Liver (tissue), 9 donors: ENCODE results near the gene NDUFB11. TPM values are rescaled to one million over a fixed set of nuclear protein-coding genes. Genes with fewer than 3 reads are reported as not detected.

ENCODE experiments used
- DNase-seq: peaks from one replicate; pipeline ENCODE4 v3.0.0-alpha.2; 2017; ENCODE audit warnings: low spot score
- H3K27ac ChIP-seq, 2 donors: one replicate each; pipeline ENCODE4 v1.7.0; 2013; ENCODE audit warnings: inconsistent platforms in 2 of 2, low read length in 2 of 2, control low read depth in 1 of 2, low read depth in 1 of 2, mild to moderate bottlenecking in 1 of 2
- H3K27me3 ChIP-seq, 4 donors: one replicate each; pipeline versions ENCODE4 v1.6.1 to v1.7.0; 2013; ENCODE audit warnings: low read length in 3 of 4, inconsistent platforms in 1 of 4, mild to moderate bottlenecking in 1 of 4, moderate library complexity in 1 of 4; ENCODE audit not compliant: control insufficient read depth in 4 of 4, insufficient read depth in 4 of 4
- H3K36me3 ChIP-seq, 4 donors: one replicate each; pipeline versions ENCODE4 v1.6.1 to v1.7.0; 2013; ENCODE audit warnings: low read length in 3 of 4, mild to moderate bottlenecking in 3 of 4, low read depth in 1 of 4, moderate library complexity in 1 of 4; ENCODE audit not compliant: control insufficient read depth in 4 of 4, insufficient read depth in 3 of 4
- H3K4me1 ChIP-seq, 4 donors: one replicate each; pipeline versions ENCODE4 v1.6.1 to v1.7.0; 2013; ENCODE audit warnings: low read length in 3 of 4, mild to moderate bottlenecking in 3 of 4, moderate library complexity in 1 of 4; ENCODE audit not compliant: control insufficient read depth in 4 of 4, insufficient read depth in 4 of 4
- H3K4me3 ChIP-seq, 3 donors: one replicate each; pipeline versions ENCODE4 v1.6.1 to v1.7.0; 2013; ENCODE audit warnings: low read length in 3 of 3, control low read depth in 1 of 3, low read depth in 1 of 3, mild to moderate bottlenecking in 1 of 3
- H3K9ac ChIP-seq, 2 donors: one replicate each; pipeline ENCODE4 v1.7.0; 2013; ENCODE audit warnings: low read length in 2 of 2, mild to moderate bottlenecking in 2 of 2, moderate library complexity in 2 of 2, control low read depth in 1 of 2, low read depth in 1 of 2
- H3K9me3 ChIP-seq, 4 donors: one replicate each; pipeline versions ENCODE4 v1.6.1 to v1.7.0; 2013; ENCODE audit warnings: low read length in 3 of 4; ENCODE audit not compliant: control insufficient read depth in 4 of 4
- ATF3 ChIP-seq: IDR thresholded peaks from 2 replicates; pipeline ENCODE4 v1.6.1; 2016; ENCODE audit warnings: antibody characterized with exemption
- EGR1 ChIP-seq, 2 donors: IDR thresholded peaks; 2 replicates each; pipeline ENCODE4 v1.6.1; 2016 to 2018; ENCODE audit warnings: antibody characterized with exemption in 2 of 2, low read depth in 2 of 2
- FOXA1 ChIP-seq: IDR thresholded peaks from 2 replicates; pipeline ENCODE4 v1.6.1; 2016; ENCODE audit warnings: antibody characterized with exemption
- FOXA2 ChIP-seq: IDR thresholded peaks from 2 replicates; pipeline ENCODE4 v1.6.1; 2016; ENCODE audit warnings: antibody characterized with exemption
- GABPA ChIP-seq, 2 donors: IDR thresholded peaks in 1 of 2; conservative IDR thresholded peaks in 1 of 2; 2 replicates each; pipeline ENCODE4 v1.6.1; 2016; ENCODE audit warnings: antibody characterized with exemption in 2 of 2, mild to moderate bottlenecking in 1 of 2, moderate library complexity in 1 of 2
- HNF4A ChIP-seq, 2 donors: conservative IDR thresholded peaks; 2 replicates each; pipeline ENCODE4 v1.6.1; 2016; ENCODE audit warnings: antibody characterized with exemption in 2 of 2, mild to moderate bottlenecking in 2 of 2
- HNF4G ChIP-seq: IDR thresholded peaks from 2 replicates; pipeline ENCODE4 v1.6.1; 2016; ENCODE audit warnings: antibody characterized with exemption
- JUND ChIP-seq, 2 donors: IDR thresholded peaks; 2 replicates each; pipeline ENCODE4 v1.6.1; 2016; ENCODE audit warnings: antibody characterized with exemption in 2 of 2
- MAX ChIP-seq: IDR thresholded peaks from 2 replicates; pipeline ENCODE4 v1.6.1; 2016; ENCODE audit warnings: antibody characterized with exemption
- NR2F2 ChIP-seq: IDR thresholded peaks from 2 replicates; pipeline ENCODE4 v1.6.1; 2016; ENCODE audit warnings: antibody characterized with exemption
- REST ChIP-seq: IDR thresholded peaks from 2 replicates; pipeline ENCODE4 v1.6.1; 2016; ENCODE audit warnings: antibody characterized with exemption, mild to moderate bottlenecking
- RXRA ChIP-seq, 2 donors: IDR thresholded peaks; 2 replicates each; pipeline ENCODE4 v1.6.1; 2017 to 2018; ENCODE audit warnings: antibody characterized with exemption in 2 of 2, mild to moderate bottlenecking in 1 of 2
- SP1 ChIP-seq: IDR thresholded peaks from 2 replicates; pipeline ENCODE4 v1.6.1; 2018; ENCODE audit warnings: antibody characterized with exemption, mild to moderate bottlenecking
- TAF1 ChIP-seq: conservative IDR thresholded peaks from 2 replicates; pipeline ENCODE4 v1.6.1; 2016; ENCODE audit warnings: antibody characterized with exemption, mild to moderate bottlenecking
- YY1 ChIP-seq: IDR thresholded peaks from 2 replicates; pipeline ENCODE4 v1.6.1; 2016; ENCODE audit warnings: antibody characterized with exemption, mild to moderate bottlenecking
- WGBS: extraction: QIAGEN DNeasy Blood & Tissue Kit; methylation state at CpG from one replicate; pipeline ENCODE4 v1.1.7; 2013; 5-methylcytosine and 5-hydroxymethylcytosine counted together
- polyA plus RNA-seq, 2 donors: library from polyadenylated mRNA; stranded (reverse) in 1 of 2; unstranded in 1 of 2; fragments of 200-250 nt in 1 of 2; fragments of >200 nt in 1 of 2; fragmentation: Nextera tagmentation in 1 of 2; extraction: Ambion mirVana in 1 of 2; gene quantifications; one replicate each; pipeline versions ENCODE4 v1.2.1 to v1.2.3, GENCODE V29; 2013 to 2015
- total RNA-seq, 2 donors: library from RNA; depleted of rRNA; stranded (reverse); fragments of >200 nt; gene quantifications; one replicate each; pipeline ENCODE4 v1.2.3, GENCODE V29; 2014
- donor health status: healthy.
- donor health status: healthy.
- donor health status: healthy.
- donor health status: healthy.
- donor health status: healthy.

NDUFB11 gene
- total and polyA plus RNA-seq, 4 donors, result 23.6 to 127 (median 66.5) TPM

- TF ChIP-seq ATF3, result no peak
- no peak for TF ChIP-seq JUND (IDR thresholded peaks at IDR 0.05)
Observed at GRCh38 chrX:47146121-47146935, 1.8 kb upstream of the NDUFB11 start (continued).

- Histone ChIP-seq H3K27ac (peak overlapping the region; percentile 78 to 88), H3K27me3 (no peaks in the 10 kb centered on the region), H3K9ac (peak overlapping the region; percentile 48 to 68), H3K36me3 (peaks cover 0 to 8% (median 3%) of the 10 kb centered on the region in 4 donors), H3K4me1 (peaks cover 6 to 24% (median 17%) of the 10 kb centered on the region in 4 donors), H3K4me3 (peak overlapping the region; percentile 74 to 84 (median 75)), H3K9me3 (no peaks in the 10 kb centered on the region)
- WGBS, result 1% methylated on average over 39 of the region's 39 CpGs
- TF ChIP-seq HNF4G (no peak), YY1 (peak; percentile 7)
- DNase-seq, result no peak
Observed at GRCh38 chrX:47145395-47146120, 1.1 kb upstream of the NDUFB11 start.

GRCh38 chrX:47143894-47144625 is 442 bp downstream of the NDUFB11 start:
- DNase-seq, result peak; percentile 60
- Histone ChIP-seq H3K4me1 (peaks cover 6 to 24% (median 17%) of the 10 kb centered on the region in 4 donors), H3K4me3 (peak overlapping the region; percentile 75 to 87 (median 75)), H3K27me3 (no peaks in the 10 kb centered on the region), H3K27ac (peak overlapping the region; percentile 78 to 88), H3K9ac (peak overlapping the region; percentile 51 to 86), H3K9me3 (no peaks in the 10 kb centered on the region), H3K36me3 (peaks cover 0 to 15% (median 4%) of the 10 kb centered on the region in 4 donors)
- WGBS, result 4% methylated on average over 45 of the region's 46 CpGs
- TF ChIP-seq GABPA (IDR thresholded peaks at IDR 0.05 in 1 of 2, conservative IDR thresholded peaks at IDR 0.05 in 1 of 2) (no peak), ATF3 (no peak), FOXA1 (no peak), FOXA2 (no peak), RXRA (IDR thresholded peaks at IDR 0.05) (no peak), HNF4A (conservative IDR thresholded peaks at IDR 0.05) (no peak), HNF4G (no peak), REST (no peak), TAF1 (no peak), EGR1 (IDR thresholded peaks at IDR 0.05; ENCODE audit: low read depth in 2 of 2) (no peak), MAX (no peak), SP1 (no peak), NR2F2 (no peak), YY1 (no peak), JUND (IDR thresholded peaks at IDR 0.05) (no peak)
